Activated CD4-positive, alpha-beta T cell treated with anti-CD3 and anti-CD28 coated beads for 36 hours (primary cell): Measurements from ENCODE around the gene ARMC3. TPM values are rescaled to one million over a fixed set of nuclear protein-coding genes. Genes with fewer than 3 reads are reported as not detected.
"Not testable (repeated sequence)": the region's sequence is repeated elsewhere in the genome, so short reads cannot be mapped to it uniquely, and the experiment has no call there.

Experiments
- ATAC-seq: fragments of 200-7000 bp; cut with Tn5 transposase; one replicate; pipeline ENCODE4 v1.10.0; 2021; ENCODE audit warnings: mild to moderate bottlenecking, moderate library complexity
- CTCF ChIA-PET: fragments of 350-600 bp; sonication (Branson Sonifier 250); formaldehyde crosslinking; loops from one replicate; lab custom pipeline; 2021; ENCODE audit warnings: antibody characterized with exemption; lab: Charles Lee
- POLR2A ChIA-PET: fragments of 350-600 bp; sonication (Branson Sonifier 250); formaldehyde crosslinking; loops from one replicate; lab custom pipeline; 2021; ENCODE audit warnings: antibody characterized with exemption, inconsistent platforms; lab: Charles Lee
- DNase-seq: peaks from one replicate; pipeline ENCODE4 v3.0.0-alpha.2; 2020
- H3K27ac Mint-ChIP-seq: one replicate; pipeline ENCODE4 v1.8.0; 2021; ENCODE audit warnings: mixed read lengths
- H3K27me3 Mint-ChIP-seq: one replicate; pipeline ENCODE4 v1.8.0; 2021; ENCODE audit warnings: mixed read lengths
- H3K36me3 Mint-ChIP-seq: one replicate; pipeline ENCODE4 v1.8.0; 2021; ENCODE audit warnings: low read depth, mixed read lengths
- H3K4me1 Mint-ChIP-seq: one replicate; pipeline ENCODE4 v1.8.0; 2021; ENCODE audit warnings: mixed read lengths
- H3K4me3 Mint-ChIP-seq: one replicate; pipeline ENCODE4 v1.8.0; 2021; ENCODE audit warnings: mild to moderate bottlenecking, moderate library complexity, mixed read lengths
- H3K9me3 Mint-ChIP-seq: one replicate; pipeline ENCODE4 v1.8.0; 2021; ENCODE audit warnings: low read depth, mixed read lengths
- intact Hi-C, 2 experiments: fragments of 100-400 bp; cut with DNase I in 1 of 2; cut with micrococcal nuclease in 1 of 2; formaldehyde crosslinking; loops; one replicate each; pipeline versions ENCODE4 v1.14.2 to v1.15.1; 2022 to 2024; cut with DNase I, micrococcal nuclease
- total RNA-seq, 2 experiments: library from RNA; stranded (reverse); gene quantifications; one replicate each; pipeline ENCODE4 v1.2.3, GENCODE V29; 2021

ARMC3 gene
- total RNA-seq, 2 experiments from 2014 or later = not detected

DNA sequence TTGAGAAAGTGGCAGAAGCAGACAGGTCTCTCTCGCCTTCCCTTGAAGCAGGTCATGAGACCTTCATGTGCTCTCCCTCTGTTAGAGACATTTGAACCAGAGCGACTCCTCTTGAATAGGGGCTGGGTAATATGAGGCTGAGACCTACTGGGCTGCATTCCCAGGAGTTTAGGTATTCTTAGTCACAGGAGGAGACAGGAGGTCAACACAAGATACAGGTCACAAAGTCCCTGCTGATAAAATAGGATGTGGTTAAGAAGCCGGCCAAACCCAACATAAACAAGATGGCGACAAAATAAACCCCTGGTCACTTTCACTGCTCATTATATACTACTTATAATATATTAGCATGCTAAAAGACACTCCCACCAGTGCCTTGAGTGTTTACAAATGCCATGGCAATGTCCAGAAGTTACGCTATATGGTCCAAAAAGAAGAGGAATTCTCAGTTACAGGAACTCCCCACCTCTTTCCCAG, 124.0 kb downstream of the ARMC3 start:
- POLR2A ChIA-PET = no interaction called here
- Mint-ChIP-seq H3K27ac (no peak overlapping the region), H3K4me1 (no peaks in the 10 kb centered on the region), H3K9me3 (no peaks in the 10 kb centered on the region), H3K4me3 (no peak overlapping the region), H3K36me3 (no peaks in the 10 kb centered on the region), H3K27me3 (peaks cover 16% of the 10 kb centered on the region)
- DNase-seq = no peak
- no peak for ATAC-seq
- CTCF ChIA-PET = no interaction called here
- intact Hi-C loops = no loop called here

DNA sequence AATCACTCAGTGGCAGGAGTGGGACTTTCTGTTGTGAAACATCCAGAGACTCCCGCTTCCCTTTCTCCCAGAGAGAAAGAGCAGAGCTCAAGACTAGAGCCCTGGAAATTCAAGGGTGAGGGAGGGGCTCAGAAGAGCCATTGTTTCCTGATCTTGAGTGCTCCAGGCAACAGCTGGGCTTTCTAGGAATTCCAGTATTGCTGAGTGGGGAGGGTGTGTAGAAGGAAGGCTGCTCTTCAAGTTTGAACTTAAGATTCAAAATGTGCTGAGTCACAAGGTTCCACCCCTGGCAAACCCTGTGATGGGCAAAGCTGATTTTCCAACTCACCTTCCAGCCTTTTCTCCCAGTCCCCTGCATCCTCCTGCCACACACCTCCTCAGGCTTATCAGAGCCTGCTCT, 125.2 kb downstream of the ARMC3 start:
- ChIA-PET CTCF (interaction anchor here (0.6 kb wide), 1 partner anchor 119 kb away, joined by 3 read pairs; no protein-coding TSS in a partner anchor), POLR2A (no interaction called here)
- intact Hi-C loops = no loop called here
- no peaks in the 10 kb centered on the region for H3K36me3 Mint-ChIP-seq
- DNase-seq = no peak
- H3K9me3 Mint-ChIP-seq = no peaks in the 10 kb centered on the region
- no peak for ATAC-seq
- H3K27ac Mint-ChIP-seq = no peak overlapping the region
- peaks cover 16% of the 10 kb centered on the region for H3K27me3 Mint-ChIP-seq
- H3K4me3 Mint-ChIP-seq = no peak overlapping the region
- H3K4me1 Mint-ChIP-seq = no peaks in the 10 kb centered on the region

DNA sequence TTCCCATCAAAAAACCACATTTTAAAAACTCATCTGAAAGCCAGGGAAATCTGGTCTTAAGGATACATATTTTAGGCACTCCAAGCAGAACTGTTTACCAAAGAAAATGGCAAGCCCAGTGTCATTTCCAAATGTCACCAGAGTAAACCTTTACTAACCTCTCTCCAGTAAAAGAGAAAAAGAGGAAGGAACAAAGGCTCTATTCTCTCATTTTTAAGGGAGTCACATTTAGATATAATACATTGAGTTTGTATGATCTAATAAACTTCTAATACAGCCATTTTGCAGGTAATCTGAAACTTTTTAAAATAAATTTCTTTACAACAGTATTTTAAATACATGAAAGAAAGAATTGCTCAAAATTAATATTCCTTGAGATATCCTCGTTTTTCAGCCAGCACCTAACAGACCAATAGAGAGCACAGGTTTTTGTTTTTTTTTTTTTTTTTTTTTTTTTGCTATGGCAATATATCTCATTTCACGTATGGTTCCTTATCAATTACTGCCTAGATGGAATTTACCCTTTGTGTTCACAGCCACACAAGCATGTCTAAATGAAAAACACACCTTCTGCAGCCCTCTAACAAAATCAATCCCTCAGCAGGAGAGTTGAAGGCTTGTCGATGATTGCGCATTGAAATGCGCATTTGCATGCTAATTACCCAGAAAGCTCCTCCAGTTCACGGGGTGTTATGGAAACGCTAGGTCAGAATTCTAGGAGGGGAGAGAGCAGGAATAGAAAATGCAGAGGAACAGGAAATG, 127.8 kb downstream of the ARMC3 start:
- intact Hi-C loops = no loop called here
- Mint-ChIP-seq H3K27me3 (peaks cover 15% of the 10 kb centered on the region), H3K9me3 (peaks cover 2% of the 10 kb centered on the region), H3K4me3 (no peak overlapping the region), H3K4me1 (no peaks in the 10 kb centered on the region), H3K27ac (no peak overlapping the region), H3K36me3 (no peaks in the 10 kb centered on the region)
- no peak for ATAC-seq
- DNase-seq = no peak
- CTCF ChIA-PET = no interaction called here
- POLR2A ChIA-PET = no interaction called here

DNA sequence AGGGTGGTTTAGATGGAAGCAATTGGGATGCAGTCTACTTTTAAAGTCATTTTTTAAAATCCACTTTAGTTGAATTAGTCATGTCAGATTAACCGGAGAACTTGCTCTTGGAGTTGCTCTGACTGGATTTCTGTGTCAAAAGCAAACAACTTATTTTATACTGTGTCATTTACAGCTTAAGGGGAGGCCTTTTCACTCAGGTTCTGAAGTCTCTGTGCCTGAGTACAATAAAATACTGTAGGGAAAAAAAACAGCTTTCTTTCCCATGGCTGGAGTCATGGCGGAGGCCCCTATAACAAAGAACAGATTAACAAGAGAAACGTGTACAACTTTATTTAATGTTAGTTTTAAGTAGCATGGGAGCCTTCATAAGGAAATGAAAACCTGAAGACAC, 128.3 kb downstream of the ARMC3 start:
- no peak overlapping the region for H3K27ac Mint-ChIP-seq
- no peaks in the 10 kb centered on the region for H3K36me3 Mint-ChIP-seq
- no peaks in the 10 kb centered on the region for H3K4me1 Mint-ChIP-seq
- peaks cover 13% of the 10 kb centered on the region for H3K27me3 Mint-ChIP-seq
- no peak overlapping the region for H3K4me3 Mint-ChIP-seq
- DNase-seq (no peak), ATAC-seq (no peak)
- intact Hi-C loops = no loop called here
- H3K9me3 Mint-ChIP-seq = peaks cover 2% of the 10 kb centered on the region
- ChIA-PET POLR2A (no interaction called here), CTCF (no interaction called here)

DNA sequence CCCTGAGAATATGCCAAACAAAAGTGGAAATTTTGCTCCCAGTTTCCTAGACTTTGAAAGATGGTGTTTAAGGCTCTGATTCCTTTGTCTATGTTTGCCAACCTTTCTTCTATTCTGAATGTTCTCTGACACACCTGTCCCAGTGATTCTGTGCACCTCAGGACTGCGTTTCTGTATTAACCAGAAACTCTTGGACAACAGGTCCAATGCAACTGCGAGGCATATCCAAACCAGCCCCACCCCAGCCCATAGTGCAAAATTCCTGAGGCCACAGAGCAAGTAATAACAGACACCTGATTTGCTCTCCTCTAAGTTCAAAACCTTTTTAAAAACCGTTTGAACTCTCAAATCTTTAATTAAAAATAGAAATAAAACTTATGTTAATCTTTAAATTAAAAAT, 130.5 kb downstream of the ARMC3 start:
- no peak overlapping the region for H3K4me3 Mint-ChIP-seq
- no peak for DNase-seq
- ChIA-PET POLR2A (no interaction called here), CTCF (no interaction called here)
- H3K36me3 Mint-ChIP-seq = no peaks in the 10 kb centered on the region
- no peak overlapping the region for H3K27ac Mint-ChIP-seq
- peaks cover 2% of the 10 kb centered on the region for H3K9me3 Mint-ChIP-seq
- intact Hi-C loops = no loop called here
- H3K27me3 Mint-ChIP-seq = peaks cover 13% of the 10 kb centered on the region
- ATAC-seq = no peak
- no peaks in the 10 kb centered on the region for H3K4me1 Mint-ChIP-seq

DNA sequence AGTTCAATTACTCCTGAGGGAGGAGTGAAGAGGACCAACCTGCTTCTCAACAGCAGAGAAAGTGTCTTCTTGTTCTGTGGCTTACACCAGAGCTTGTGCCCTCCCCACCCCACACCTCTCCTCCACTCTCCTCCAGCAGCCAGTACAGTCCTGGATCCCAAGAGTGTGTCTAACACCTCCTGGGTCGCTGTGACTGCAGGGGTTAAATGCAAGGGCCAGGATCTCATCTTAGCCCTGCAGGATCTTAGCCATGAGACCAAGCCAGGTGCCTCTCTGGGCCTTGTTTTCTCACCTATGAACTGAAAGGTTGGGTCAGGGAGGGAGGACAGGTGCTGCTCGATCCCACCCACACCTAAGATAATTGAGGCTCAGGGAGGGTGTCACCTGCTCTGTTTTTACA, 133.1 kb downstream of the ARMC3 start:
- Mint-ChIP-seq H3K27ac (no peak overlapping the region), H3K27me3 (peaks cover 8% of the 10 kb centered on the region), H3K9me3 (peaks cover 2% of the 10 kb centered on the region), H3K4me1 (no peaks in the 10 kb centered on the region), H3K4me3 (no peak overlapping the region), H3K36me3 (no peaks in the 10 kb centered on the region)
- intact Hi-C loops = loop anchor here in 1 of 2 experiments (10.0 kb wide), 1 partner anchor 846 kb away; the partner anchor contains the start of gene EBLN1
- ATAC-seq = no peak
- CTCF ChIA-PET = interaction anchor here (0.8 kb wide), 1 partner anchor 43 kb away, joined by 4 read pairs; no protein-coding TSS in a partner anchor
- POLR2A ChIA-PET = no interaction called here
- DNase-seq = no peak

DNA sequence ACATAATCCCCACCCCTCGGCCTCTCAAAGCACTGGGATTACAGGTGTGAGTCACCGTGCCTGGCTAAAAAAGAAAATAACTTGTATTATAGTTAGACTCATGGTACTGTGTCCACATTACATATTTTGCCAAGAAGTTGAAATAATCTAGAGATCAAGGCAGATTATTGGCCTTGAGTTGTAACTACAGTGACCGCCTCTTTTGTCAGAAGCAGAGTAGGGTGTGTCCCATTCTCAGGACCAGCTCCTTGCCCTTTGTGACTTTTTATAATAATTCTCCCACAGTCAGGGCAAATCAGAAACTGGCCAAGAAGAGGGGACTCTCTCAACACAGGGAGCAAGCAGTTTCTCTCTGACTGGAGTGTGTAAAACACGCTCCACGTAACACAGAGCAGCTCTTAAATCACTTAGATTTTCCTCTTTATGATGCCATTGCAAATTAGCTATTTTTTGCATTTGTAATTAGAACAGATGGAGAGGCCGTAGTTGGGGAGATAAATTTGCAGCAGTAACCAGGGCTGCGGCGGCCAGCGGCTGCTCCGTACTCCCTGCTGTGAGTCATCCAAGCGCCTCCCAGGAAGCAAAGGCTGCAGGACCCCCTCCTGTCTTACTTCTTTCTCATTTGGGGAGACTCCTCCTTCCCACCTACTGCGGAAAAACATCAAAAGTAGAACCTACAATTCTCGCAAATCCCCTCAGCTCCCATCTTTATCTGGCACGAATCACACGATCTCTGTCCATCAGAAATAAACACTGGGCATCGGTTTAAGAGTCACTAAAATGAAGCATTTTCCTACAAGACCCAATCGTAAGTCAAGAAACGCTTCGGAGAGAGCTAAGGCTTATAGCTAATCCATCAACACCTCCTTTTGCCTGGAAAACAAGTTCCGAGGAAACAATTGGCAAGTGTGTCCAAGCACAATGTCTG, 135.5 kb downstream of the ARMC3 start:
- Mint-ChIP-seq H3K4me1 (peaks cover 4% of the 10 kb centered on the region), H3K36me3 (no peaks in the 10 kb centered on the region), H3K4me3 (no peak overlapping the region), H3K27me3 (peaks cover 7% of the 10 kb centered on the region), H3K27ac (no peak overlapping the region), H3K9me3 (peaks cover 2% of the 10 kb centered on the region)
- intact Hi-C loops = loop anchor here in 1 of 2 experiments (10.0 kb wide), 1 partner anchor 849 kb away; the partner anchor contains the start of gene EBLN1
- POLR2A ChIA-PET = interaction anchor here (0.5 kb wide), 1 partner anchor 563 kb away, joined by 4 read pairs; no protein-coding TSS in a partner anchor
- ATAC-seq (no peak), DNase-seq (no peak)
- CTCF ChIA-PET = interaction anchor here (0.6 to 0.7 kb wide), 2 partner anchors 62 to 496 kb away, joined by 3 read pairs; no protein-coding TSS in a partner anchor

DNA sequence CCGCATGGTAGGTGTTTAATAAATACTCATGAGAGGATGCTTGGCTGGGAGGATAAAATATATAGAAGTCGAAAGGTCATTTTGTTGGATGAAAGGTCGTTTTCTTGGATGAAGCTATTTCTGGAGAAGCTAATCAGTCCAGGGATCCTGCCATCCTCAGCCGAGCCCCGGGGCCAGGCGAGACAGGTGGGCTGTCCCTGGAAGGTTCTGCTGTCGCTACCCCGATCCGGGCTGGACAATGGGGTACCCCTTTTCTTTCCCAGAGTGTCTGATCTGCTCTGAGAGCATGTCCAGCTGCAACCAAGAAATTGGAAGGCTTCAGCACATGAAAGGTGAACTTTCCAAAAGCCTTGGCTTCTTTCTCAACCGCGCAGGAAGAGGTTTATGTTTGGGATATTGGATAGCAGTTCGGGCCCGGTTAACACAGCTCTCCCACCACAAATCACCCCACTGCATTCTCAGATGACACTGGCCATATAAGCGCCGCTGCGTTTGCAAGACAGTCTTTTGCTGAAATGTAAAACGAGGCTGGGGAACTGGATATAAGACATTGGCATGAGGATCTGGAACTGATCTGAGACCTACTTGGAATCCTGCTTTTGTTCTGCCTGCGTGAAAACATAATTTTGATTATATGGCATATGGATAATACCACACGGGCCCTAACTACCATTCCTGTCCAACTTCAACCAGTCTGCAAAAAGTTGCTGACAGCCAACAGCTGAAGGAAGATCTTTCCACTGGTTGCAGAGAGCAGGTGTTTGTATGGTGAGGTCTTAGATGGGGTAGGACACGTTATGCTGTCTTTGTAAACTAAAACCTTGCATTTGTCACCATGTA, 136.3 kb downstream of the ARMC3 start:
- intact Hi-C loops = loop anchor here in 1 of 2 experiments (10.0 kb wide), 1 partner anchor 849 kb away; the partner anchor contains the start of gene EBLN1
- no peak overlapping the region for H3K4me3 Mint-ChIP-seq
- peaks cover 3% of the 10 kb centered on the region for H3K27me3 Mint-ChIP-seq
- no peak overlapping the region for H3K27ac Mint-ChIP-seq
- no peak for DNase-seq
- H3K4me1 Mint-ChIP-seq = peaks cover 4% of the 10 kb centered on the region
- no peaks in the 10 kb centered on the region for H3K36me3 Mint-ChIP-seq
- POLR2A ChIA-PET = interaction anchor here (0.5 kb wide), 1 partner anchor 564 kb away, joined by 4 read pairs; no protein-coding TSS in a partner anchor
- ATAC-seq = no peak
- H3K9me3 Mint-ChIP-seq = no peaks in the 10 kb centered on the region
- CTCF ChIA-PET = interaction anchor here (0.6 to 0.7 kb wide), 3 partner anchors 63 to 495 kb away, joined by 3 read pairs; no protein-coding TSS in a partner anchor

DNA sequence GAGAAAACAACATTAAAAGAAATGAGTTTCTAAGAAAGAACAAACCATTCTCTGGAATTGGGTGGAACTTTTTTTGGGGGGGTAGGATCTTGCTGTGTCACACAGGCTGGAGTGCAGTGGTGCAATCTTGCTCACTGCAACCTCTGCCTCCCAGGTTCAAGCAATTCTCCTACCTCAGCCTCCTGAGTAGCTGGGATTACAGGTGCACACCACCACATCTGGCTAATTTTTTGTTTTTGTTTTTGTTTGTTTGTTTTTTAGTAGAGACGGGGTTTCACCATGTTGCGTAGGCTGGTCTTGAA, 136.9 kb downstream of the ARMC3 start:
- intact Hi-C loops = loop anchor here (5.0 to 10.0 kb wide), 4 partner anchors 77 to 1062 kb away; partner anchors contain the start of genes DNAJC1 (in 1 of the 2) and EBLN1 (in 1 of the 2)
- H3K27me3 Mint-ChIP-seq, H3K4me1 Mint-ChIP-seq, H3K36me3 Mint-ChIP-seq, H3K27ac Mint-ChIP-seq, ATAC-seq, CTCF ChIA-PET, DNase-seq, H3K4me3 Mint-ChIP-seq, POLR2A ChIA-PET, H3K9me3 Mint-ChIP-seq: not testable (repeated sequence)

DNA sequence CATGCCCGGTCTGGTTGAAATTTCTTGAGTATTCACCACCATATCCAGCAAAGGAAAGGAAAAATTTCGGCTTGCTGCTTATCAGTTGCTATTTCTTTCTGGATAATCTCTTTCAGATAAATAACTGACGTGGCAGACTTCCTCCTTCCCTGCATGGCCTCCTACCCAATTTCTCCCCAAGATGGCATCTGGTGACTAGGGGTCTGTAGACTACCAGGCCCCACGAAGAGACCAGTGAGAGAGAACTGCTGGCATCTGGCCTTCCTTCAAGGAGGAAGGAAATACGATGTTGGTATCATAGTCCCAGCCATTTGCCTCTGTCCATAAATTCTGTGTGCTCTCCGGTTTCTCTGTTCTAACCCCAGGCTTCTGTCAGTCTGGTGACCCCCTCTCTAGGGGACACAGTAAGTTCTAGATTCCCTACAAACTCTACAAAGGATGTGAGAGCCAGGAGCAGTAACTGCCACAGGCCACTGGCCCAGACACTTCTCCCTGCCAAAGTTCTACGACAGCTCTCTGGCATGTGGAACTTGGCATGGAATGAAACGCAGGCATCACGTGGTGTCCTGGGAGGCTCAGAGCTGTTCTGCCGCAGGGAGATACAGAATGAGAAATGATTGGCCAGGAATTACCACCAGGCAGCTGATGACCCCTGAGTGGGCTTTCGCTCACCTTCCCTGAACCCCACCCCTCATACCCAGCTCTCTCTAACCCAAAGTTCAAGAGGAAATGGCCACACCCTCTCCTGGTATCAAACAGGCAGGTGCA, 137.5 kb downstream of the ARMC3 start:
- no peak overlapping the region for H3K4me3 Mint-ChIP-seq
- no peak overlapping the region for H3K27ac Mint-ChIP-seq
- peaks cover 4% of the 10 kb centered on the region for H3K4me1 Mint-ChIP-seq
- CTCF ChIA-PET = interaction anchor here (0.6 to 0.9 kb wide), 3 partner anchors 11 to 1072 kb away, joined by 3 to 4 read pairs (median 3); no protein-coding TSS in a partner anchor
- POLR2A ChIA-PET = no interaction called here
- ATAC-seq (no peak), DNase-seq (no peak)
- peaks cover 3% of the 10 kb centered on the region for H3K27me3 Mint-ChIP-seq
- intact Hi-C loops = loop anchor here (5.0 to 10.0 kb wide), 4 partner anchors 78 to 1063 kb away; partner anchors contain the start of genes DNAJC1 (in 1 of the 2) and EBLN1 (in 1 of the 2)
- H3K9me3 Mint-ChIP-seq = no peaks in the 10 kb centered on the region
- H3K36me3 Mint-ChIP-seq = no peaks in the 10 kb centered on the region
